Lung (tissue), 12 donors: Measurements from ENCODE around the gene SNX10. TPM values are rescaled to one million over a fixed set of nuclear protein-coding genes. Genes with fewer than 3 reads are reported as not detected.

Experiments
- ATAC-seq: fragments of 200-7000 bp; cut with Tn5 transposase; one replicate; pipeline ENCODE4 v1.9.1; 2020; ENCODE audit warnings: moderate number of reproducible peaks; ENCODE audit not compliant: insufficient read depth, low FRiP score
- DNase-seq, 3 donors: peaks; one replicate each; pipeline ENCODE4 v3.0.0-alpha.2; 2013 to 2017
- H3K27ac ChIP-seq, 2 donors: one replicate each; pipeline ENCODE4 v1.5.1; 2013; ENCODE audit warnings: mild to moderate bottlenecking in 2 of 2, moderate library complexity in 2 of 2, control low read depth in 1 of 2, inconsistent platforms in 1 of 2, low read depth in 1 of 2, low read length in 1 of 2
- H3K27me3 ChIP-seq, 3 donors: one replicate each; pipeline ENCODE4 v1.5.1; 2013; ENCODE audit warnings: low read length in 2 of 3; ENCODE audit not compliant: control insufficient read depth in 3 of 3, insufficient read depth in 3 of 3
- H3K36me3 ChIP-seq, 4 donors: one replicate each; pipeline ENCODE4 v1.5.1; 2013; ENCODE audit warnings: low read length in 4 of 4, mild to moderate bottlenecking in 1 of 4, moderate library complexity in 1 of 4; ENCODE audit not compliant: control insufficient read depth in 4 of 4, insufficient read depth in 4 of 4
- H3K4me1 ChIP-seq, 5 donors: one replicate each; pipeline ENCODE4 v1.5.1; 2013; ENCODE audit warnings: low read length in 5 of 5, mild to moderate bottlenecking in 2 of 5, moderate library complexity in 1 of 5; ENCODE audit not compliant: control insufficient read depth in 5 of 5, insufficient read depth in 5 of 5
- H3K4me3 ChIP-seq: one replicate; pipeline ENCODE4 v1.5.1; 2013; ENCODE audit warnings: mild to moderate bottlenecking, control low read depth, moderate library complexity
- H3K9ac ChIP-seq, 2 donors: one replicate each; pipeline ENCODE4 v1.5.1; 2013; ENCODE audit warnings: low read length in 2 of 2, control low read depth in 1 of 2; ENCODE audit not compliant: insufficient read depth in 1 of 2
- H3K9me3 ChIP-seq, 4 donors: one replicate each; pipeline ENCODE4 v1.5.1; 2013; ENCODE audit warnings: low read length in 3 of 4, mild to moderate bottlenecking in 1 of 4, moderate library complexity in 1 of 4; ENCODE audit not compliant: control insufficient read depth in 4 of 4, insufficient read depth in 3 of 4
- CTCF ChIP-seq: IDR thresholded peaks from 2 replicates; pipeline ENCODE4 v1.5.1; 2012; ENCODE audit warnings: mild to moderate bottlenecking; ENCODE audit errors: control extremely low read depth, extremely low read depth
- WGBS, 2 donors: extraction: QIAGEN DNeasy Blood & Tissue Kit; methylation state at CpG; one replicate each; pipeline ENCODE4 v1.1.7; 2013; 5-methylcytosine and 5-hydroxymethylcytosine counted together
- polyA plus RNA-seq, 2 donors: library from polyadenylated mRNA; stranded (reverse); fragments of 200-250 nt; gene quantifications; one replicate each; pipeline ENCODE4 v1.2.1, GENCODE V29; 2013
- total RNA-seq, 2 donors: library from RNA; depleted of rRNA in 1 of 2; stranded (reverse); fragments of >200 nt in 1 of 2; gene quantifications; one replicate each; pipeline ENCODE4 v1.2.1, GENCODE V29; 2014 to 2021
- donor health status: control.
- donor health status: control.
- donor health status: Bipolar disorder and iron deficiency.
- donor health status: healthy.
- donor health status: DM: yes; HTN: yes; CAD: no.

SNX10 gene
- total and polyA plus RNA-seq, 4 donors: 12.2 to 54.7 (median 36.7) TPM

DNA sequence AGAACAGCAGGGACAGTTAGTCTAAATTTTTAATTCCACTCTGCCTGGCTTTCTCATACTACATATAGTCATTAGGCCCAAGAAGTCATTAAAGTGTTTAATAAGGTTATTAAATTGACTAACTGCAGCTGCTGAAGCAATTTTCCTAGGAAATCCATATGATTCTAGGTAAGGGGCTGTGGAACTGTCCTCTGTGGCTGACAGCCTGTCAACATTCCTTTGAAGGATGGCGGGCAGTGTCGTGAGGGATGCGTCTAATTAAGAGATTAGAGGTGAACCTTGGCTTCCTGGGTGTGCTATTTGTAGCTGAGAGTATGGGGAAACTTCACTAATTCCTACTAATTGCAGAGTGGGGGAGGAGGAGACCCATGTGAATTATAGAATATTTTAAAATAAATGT lies 64.6 kb downstream of the SNX10 start:
- no peak for TF ChIP-seq CTCF
- whole genome bisulfite sequencing, 2 donors: 91 to 94% methylated on average over 3 of the region's 3 CpGs
- Histone ChIP-seq H3K9ac (no peak overlapping the region), H3K27ac (no peak overlapping the region), H3K9me3 (no peaks in the 10 kb centered on the region), H3K4me3 (no peak overlapping the region), H3K4me1 (peaks cover 0 to 17% (median 0%) of the 10 kb centered on the region in 5 donors), H3K36me3 (no peaks in the 10 kb centered on the region), H3K27me3 (no peaks in the 10 kb centered on the region)
- ATAC-seq: no peak
- peak in 1 of 3 donors; percentile 34 for DNase-seq

DNA sequence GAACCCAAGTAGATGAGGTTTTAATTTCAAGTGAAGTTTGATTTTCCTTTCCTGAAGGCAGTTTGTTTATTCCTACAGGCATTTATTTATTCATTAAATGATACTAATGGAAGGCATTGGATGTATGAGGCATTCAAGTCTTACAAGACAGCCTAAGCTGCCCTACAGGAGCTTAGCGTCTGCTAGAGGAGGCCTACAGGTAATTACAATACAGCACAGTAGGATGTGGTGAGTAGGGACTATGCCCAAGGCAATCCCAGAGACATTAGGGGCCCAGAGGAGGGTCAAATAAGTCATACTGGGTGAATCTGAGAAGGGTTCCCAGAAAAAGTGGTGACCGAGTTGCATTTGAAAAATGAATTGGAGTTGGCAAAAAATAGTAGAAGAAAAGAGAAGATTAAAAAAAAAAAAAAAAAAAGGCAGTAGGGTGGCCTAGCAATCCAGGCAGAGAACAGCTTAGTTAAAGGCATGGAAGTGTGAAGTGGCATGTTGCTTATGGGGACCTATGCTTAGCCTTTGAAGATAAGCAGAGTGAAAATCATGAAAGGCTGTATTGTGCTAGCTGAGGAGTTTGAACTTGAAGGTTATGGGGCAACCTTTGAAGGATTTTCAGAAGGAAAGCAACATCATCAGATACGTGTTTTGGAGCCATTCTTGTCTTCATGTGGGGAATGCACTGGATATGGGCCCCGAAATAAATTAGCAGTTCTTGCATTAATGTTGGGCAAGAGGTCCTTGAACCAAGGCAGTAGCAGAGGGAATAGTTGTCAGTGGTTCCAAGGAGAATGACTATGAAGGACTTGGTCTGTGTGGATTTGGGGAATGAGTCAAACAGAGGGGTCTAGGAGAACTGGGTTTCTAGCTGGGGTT lies 65.5 kb downstream of the SNX10 start:
- Histone ChIP-seq H3K4me3 (no peak overlapping the region), H3K27ac (no peak overlapping the region), H3K9me3 (no peaks in the 10 kb centered on the region), H3K9ac (no peak overlapping the region), H3K4me1 (peaks cover 0 to 17% (median 0%) of the 10 kb centered on the region in 5 donors), H3K27me3 (no peaks in the 10 kb centered on the region), H3K36me3 (no peaks in the 10 kb centered on the region)
- 67 to 88% methylated on average over 4 of the region's 4 CpGs for WGBS, 2 donors
- TF ChIP-seq CTCF: no peak
- ATAC-seq: no peak
- DNase-seq: peak; percentile 36 to 90 (median 62)

GRCh38 chr7:26357799-26358151 lies 66.1 kb downstream of the SNX10 start:
- H3K9me3 ChIP-seq: no peaks in the 10 kb centered on the region
- no peak for TF ChIP-seq CTCF
- peaks cover 0 to 17% (median 0%) of the 10 kb centered on the region in 5 donors for H3K4me1 ChIP-seq
- H3K27ac ChIP-seq: no peak overlapping the region
- no peak for ATAC-seq
- no peaks in the 10 kb centered on the region for H3K36me3 ChIP-seq
- no peak for DNase-seq
- H3K27me3 ChIP-seq: no peaks in the 10 kb centered on the region
- no peak overlapping the region for H3K4me3 ChIP-seq
- 80 to 83% methylated on average over 2 of the region's 2 CpGs for WGBS, 2 donors
- no peak overlapping the region for H3K9ac ChIP-seq

- no peak overlapping the region for H3K4me3 ChIP-seq
- peaks cover 0 to 21% (median 0%) of the 10 kb centered on the region in 5 donors for H3K4me1 ChIP-seq
- DNase-seq (no peak), ATAC-seq (no peak)
- no peaks in the 10 kb centered on the region for H3K9me3 ChIP-seq
- 58 to 66% methylated on average over 3 of the region's 3 CpGs for WGBS, 2 donors
- no peaks in the 10 kb centered on the region for H3K27me3 ChIP-seq
- no peak for TF ChIP-seq CTCF
- H3K36me3 ChIP-seq: no peaks in the 10 kb centered on the region
- no peak overlapping the region for H3K9ac ChIP-seq
- H3K27ac ChIP-seq: no peak overlapping the region
Observed at GRCh38 chr7:26360650-26361049, 69.0 kb downstream of the SNX10 start.
